Epithelial cell of esophagus (primary cell): ENCODE data around the gene CLIP1.
A peak's percentile ranks its signal among the peaks of the same experiment; 100 is the strongest.
"Not testable (repeated sequence)": the region's sequence is repeated elsewhere in the genome, so short reads cannot be mapped to it uniquely, and the experiment has no call there.

Experiments used
- DNase-seq: peaks from one replicate; pipeline ENCODE4 v3.0.0; 2010; ENCODE audit warnings: low read depth
- H3K4me3 ChIP-seq: 2 replicates; pipeline ENCODE4 v1.5.1; 2011; ENCODE audit warnings: mild to moderate bottlenecking, low read length, control low read depth
- TF ChIP-seq, protein P1 (sequence below): IDR thresholded peaks from 2 replicates; pipeline ENCODE4 v1.5.1; 2011; ENCODE audit warnings: low read depth, mild to moderate bottlenecking, low read length, control low read depth, inconsistent platforms; ENCODE audit not compliant: insufficient read depth; ENCODE audit errors: missing control alignments

The CLIP1 gene

GRCh38 chr12:122399592-122400373, 22.7 kb downstream of the CLIP1 start:
- TF ChIP-seq, protein P1, sequence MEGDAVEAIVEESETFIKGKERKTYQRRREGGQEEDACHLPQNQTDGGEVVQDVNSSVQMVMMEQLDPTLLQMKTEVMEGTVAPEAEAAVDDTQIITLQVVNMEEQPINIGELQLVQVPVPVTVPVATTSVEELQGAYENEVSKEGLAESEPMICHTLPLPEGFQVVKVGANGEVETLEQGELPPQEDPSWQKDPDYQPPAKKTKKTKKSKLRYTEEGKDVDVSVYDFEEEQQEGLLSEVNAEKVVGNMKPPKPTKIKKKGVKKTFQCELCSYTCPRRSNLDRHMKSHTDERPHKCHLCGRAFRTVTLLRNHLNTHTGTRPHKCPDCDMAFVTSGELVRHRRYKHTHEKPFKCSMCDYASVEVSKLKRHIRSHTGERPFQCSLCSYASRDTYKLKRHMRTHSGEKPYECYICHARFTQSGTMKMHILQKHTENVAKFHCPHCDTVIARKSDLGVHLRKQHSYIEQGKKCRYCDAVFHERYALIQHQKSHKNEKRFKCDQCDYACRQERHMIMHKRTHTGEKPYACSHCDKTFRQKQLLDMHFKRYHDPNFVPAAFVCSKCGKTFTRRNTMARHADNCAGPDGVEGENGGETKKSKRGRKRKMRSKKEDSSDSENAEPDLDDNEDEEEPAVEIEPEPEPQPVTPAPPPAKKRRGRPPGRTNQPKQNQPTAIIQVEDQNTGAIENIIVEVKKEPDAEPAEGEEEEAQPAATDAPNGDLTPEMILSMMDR: peak; percentile 73
- DNase-seq: peak; percentile 89
- H3K4me3 ChIP-seq: peak overlapping the region; percentile 27

DNA sequence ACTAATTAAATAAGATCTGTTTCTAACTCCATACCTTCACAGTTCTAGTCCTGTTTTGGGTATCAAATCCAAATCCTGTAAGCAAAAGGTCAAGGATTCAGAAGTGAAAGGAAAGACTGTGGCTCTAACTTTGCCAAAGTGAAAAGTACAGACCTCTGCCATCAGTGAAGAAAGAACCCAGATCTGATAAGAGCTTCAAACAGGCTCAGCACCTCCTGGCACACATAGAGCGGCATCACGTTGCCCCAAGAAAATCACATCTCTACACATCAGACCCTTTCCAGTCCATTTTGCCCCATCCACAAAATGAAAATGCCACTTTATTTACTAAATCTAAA, 23.2 kb downstream of the CLIP1 start:
- DNase-seq: no peak
- TF ChIP-seq, protein P1: no peak
- H3K4me3 ChIP-seq: no peak overlapping the region

- DNase-seq, H3K4me3 ChIP-seq: not testable (repeated sequence)
Observed at GRCh38 chr12:122397981-122398380, 24.5 kb downstream of the CLIP1 start.

DNA sequence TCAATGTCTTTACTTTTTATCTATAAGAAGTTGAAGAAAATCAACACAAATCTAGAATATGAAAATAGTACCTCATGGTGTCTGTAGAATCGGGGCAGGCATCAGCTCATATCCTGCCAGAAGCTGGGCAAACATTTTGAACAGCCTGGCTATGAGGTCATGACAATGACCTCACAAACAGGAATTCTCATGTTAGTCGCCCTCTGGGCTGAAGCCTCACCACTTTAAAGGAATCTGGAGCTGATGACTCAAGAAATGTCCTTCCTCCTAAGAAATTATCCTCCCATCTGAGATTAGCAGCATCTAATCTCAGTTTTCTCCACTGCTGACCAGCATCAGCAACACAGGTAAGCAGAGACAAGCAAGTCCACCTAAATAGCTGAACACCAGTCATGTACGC, 27.1 kb downstream of the CLIP1 start:
- no peak overlapping the region for H3K4me3 ChIP-seq
- TF ChIP-seq, protein P1: no peak
- peak; percentile 85 for DNase-seq

- TF ChIP-seq, protein P1: no peak
- no peak overlapping the region for H3K4me3 ChIP-seq
- no peak for DNase-seq
Observed at GRCh38 chr12:122394626-122395194, 27.8 kb downstream of the CLIP1 start.

DNA sequence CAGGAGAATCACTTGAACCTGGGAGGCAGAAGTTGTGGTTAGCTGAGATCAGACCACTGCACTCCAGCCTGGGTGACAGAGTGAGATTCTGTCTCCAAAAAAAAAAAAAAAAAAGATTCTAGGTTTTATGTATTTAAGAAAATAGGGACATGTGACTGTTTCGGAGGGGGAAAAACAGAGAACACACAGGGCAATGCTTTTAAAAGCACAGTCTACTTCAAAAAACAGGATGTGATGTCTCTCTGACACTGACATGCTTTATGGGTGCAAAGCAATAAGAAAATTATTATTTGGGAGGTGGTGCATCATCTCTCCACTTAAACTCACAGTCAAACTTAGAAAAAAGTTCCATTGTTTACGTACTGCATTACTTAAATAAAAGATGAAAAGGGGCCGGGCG, 28.7 kb downstream of the CLIP1 start:
- no peak overlapping the region for H3K4me3 ChIP-seq
- no peak for DNase-seq
- TF ChIP-seq, protein P1: no peak

DNA sequence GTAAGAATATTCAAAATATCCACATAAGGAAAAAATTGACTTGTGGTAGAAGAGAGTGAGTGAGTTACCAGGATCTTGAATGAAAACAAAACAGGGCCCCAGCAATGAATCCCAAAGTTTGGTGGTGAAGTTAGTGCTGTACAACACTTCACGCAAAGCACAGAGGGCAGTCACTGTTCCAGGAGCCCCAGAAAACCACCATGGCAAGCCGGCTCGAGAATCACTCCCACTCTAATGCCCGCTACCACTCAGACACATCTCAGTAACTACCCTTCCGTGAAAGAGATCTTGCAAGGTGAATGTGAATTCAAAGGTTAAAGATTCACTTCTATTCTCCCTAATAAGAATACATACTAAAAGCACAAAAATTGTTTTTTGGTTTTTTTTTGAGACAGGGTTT, 30.1 kb downstream of the CLIP1 start:
- TF ChIP-seq, protein P1: no peak
- DNase-seq: no peak
- H3K4me3 ChIP-seq: no peak overlapping the region
